ENCODE measurements around the gene PORCN. TPM values are rescaled to one million over a fixed set of nuclear protein-coding genes. Genes with fewer than 3 reads are reported as not detected.

PORCN gene
- total and polyA plus RNA-seq, 2 donors (not counting 3 experiments of a cell fraction or from before 2014, with no cell fraction given): 7.6 to 21.0 TPM

GRCh38 chrX:48471504-48471903 lies 37.3 kb upstream of the PORCN start:
- CTCF ChIA-PET: interaction anchor here (0.7 kb wide), 1 partner anchor 242 kb away, joined by 3 read pairs; no protein-coding TSS in a partner anchor
- no peak overlapping the region for H3K27ac ChIP-seq (ENCODE audit: insufficient read depth, low read depth, low read length)
- FAIRE-seq (no peak), DNase-seq (ENCODE audit: low read depth, low spot score) (no peak)
- dilution Hi-C loops (cut with MboI; ENCODE audit: extremely low pct_ligation_motif_present, low sequenced_read_pairs) (no loop called here), intact Hi-C loops (cut with micrococcal nuclease) (no loop called here)
- H3K4me1 ChIP-seq (ENCODE audit: control insufficient read depth, extremely low read depth, insufficient read depth, low read length): peaks cover 2% of the 10 kb centered on the region
- H2AFZ ChIP-seq (ENCODE audit: low read depth, low read length): no peak overlapping the region
- no peak overlapping the region for H3K9ac ChIP-seq (replicated peaks; ENCODE audit: extremely low read depth, insufficient read depth, low read length)
- no peaks in the 10 kb centered on the region for H3K9me1 ChIP-seq (replicated peaks; ENCODE audit: control insufficient read depth, extremely low read depth, insufficient read depth, low read length)
- H3K27me3 ChIP-seq (ENCODE audit: control insufficient read depth in 2 of 2, insufficient read depth in 2 of 2, low read length in 2 of 2): peaks cover 2 to 8% of the 10 kb centered on the region in 2 experiments
- H3K79me2 ChIP-seq (ENCODE audit: control insufficient read depth, insufficient read depth, low read length): peaks cover 18% of the 10 kb centered on the region
- H4K20me1 ChIP-seq (replicated peaks; ENCODE audit: control insufficient read depth, extremely low read depth, insufficient read depth, low read length): no peaks in the 10 kb centered on the region
- BruUV-seq (replicated peaks): no TSS peak
- no peak overlapping the region for H3K4me3 ChIP-seq (replicated peaks in 1 of 3; ENCODE audit: insufficient read depth in 1 of 3, low read depth in 1 of 3, low read length in 3 of 3)
- H3K4me2 ChIP-seq (ENCODE audit: insufficient read depth, low read length): no peak overlapping the region
- TF ChIP-seq MYC (IDR thresholded peaks at IDR 0.05; ENCODE audit: low read depth, low read length) (no peak), POLR2A (IDR thresholded peaks at IDR 0.05; ENCODE audit: low read depth, low read length) (no peak), GATA2 (IDR thresholded peaks at IDR 0.05; ENCODE audit: insufficient read depth, insufficient read length, low read depth, low read length) (no peak), POLR2AphosphoS5 (IDR thresholded peaks at IDR 0.05; ENCODE audit: insufficient read depth, low read depth, low read length) (no peak), FOS (IDR thresholded peaks at IDR 0.05; ENCODE audit: borderline replicate concordance, insufficient read depth, low read length) (no peak), JUN (IDR thresholded peaks at IDR 0.05; ENCODE audit: borderline replicate concordance, insufficient read depth, insufficient read length, low read depth) (no peak), CTCF (IDR thresholded peaks at IDR 0.05; ENCODE audit: extremely low read depth in 1 of 2, insufficient read depth in 1 of 2, low read depth in 1 of 2, low read length in 2 of 2) (no peak), EZH2 (IDR thresholded peaks at IDR 0.05; ENCODE audit: borderline replicate concordance, low read depth, low read length, severe bottlenecking) (no peak)
- TF ChIP-seq, protein P1, sequence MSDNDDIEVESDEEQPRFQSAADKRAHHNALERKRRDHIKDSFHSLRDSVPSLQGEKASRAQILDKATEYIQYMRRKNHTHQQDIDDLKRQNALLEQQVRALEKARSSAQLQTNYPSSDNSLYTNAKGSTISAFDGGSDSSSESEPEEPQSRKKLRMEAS (IDR thresholded peaks at IDR 0.05; ENCODE audit: insufficient read depth, insufficient read length): no peak
- H3K9me3 ChIP-seq (replicated peaks; ENCODE audit: control insufficient read depth, insufficient read depth, low read length): no peaks in the 10 kb centered on the region
- no peaks in the 10 kb centered on the region for H3K36me3 ChIP-seq (ENCODE audit: control insufficient read depth in 2 of 2, extremely low read depth in 1 of 2, insufficient read depth in 2 of 2, low read length in 2 of 2)
- POLR2A ChIA-PET: no interaction called here
